ENCODE data around the gene TXNRD1.

DNA sequence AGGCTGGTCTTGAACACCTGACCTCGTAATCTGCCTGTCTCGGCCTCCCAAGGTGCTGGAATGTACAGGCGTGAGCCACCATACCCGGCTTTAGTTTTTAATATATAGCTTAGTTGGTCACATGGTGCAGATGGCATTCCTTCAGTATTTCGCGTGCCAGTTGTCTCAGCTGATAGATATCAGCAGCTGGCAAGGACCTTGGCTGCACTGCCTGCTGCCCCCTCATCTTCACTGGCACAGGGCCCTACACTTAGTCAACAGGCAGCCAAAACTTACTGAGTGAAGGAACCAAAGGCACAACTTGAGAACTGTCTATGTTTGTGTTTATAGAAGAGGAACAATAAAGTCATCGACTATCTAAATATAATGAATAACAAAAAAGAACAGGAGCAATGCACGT, 119.0 kb downstream of the TXNRD1 start:
- TF ChIP-seq, protein P1, sequence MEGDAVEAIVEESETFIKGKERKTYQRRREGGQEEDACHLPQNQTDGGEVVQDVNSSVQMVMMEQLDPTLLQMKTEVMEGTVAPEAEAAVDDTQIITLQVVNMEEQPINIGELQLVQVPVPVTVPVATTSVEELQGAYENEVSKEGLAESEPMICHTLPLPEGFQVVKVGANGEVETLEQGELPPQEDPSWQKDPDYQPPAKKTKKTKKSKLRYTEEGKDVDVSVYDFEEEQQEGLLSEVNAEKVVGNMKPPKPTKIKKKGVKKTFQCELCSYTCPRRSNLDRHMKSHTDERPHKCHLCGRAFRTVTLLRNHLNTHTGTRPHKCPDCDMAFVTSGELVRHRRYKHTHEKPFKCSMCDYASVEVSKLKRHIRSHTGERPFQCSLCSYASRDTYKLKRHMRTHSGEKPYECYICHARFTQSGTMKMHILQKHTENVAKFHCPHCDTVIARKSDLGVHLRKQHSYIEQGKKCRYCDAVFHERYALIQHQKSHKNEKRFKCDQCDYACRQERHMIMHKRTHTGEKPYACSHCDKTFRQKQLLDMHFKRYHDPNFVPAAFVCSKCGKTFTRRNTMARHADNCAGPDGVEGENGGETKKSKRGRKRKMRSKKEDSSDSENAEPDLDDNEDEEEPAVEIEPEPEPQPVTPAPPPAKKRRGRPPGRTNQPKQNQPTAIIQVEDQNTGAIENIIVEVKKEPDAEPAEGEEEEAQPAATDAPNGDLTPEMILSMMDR (IDR thresholded peaks at IDR 0.05), result no peak
- TF ChIP-seq POLR2A (IDR thresholded peaks at IDR 0.05), result no peak
